NCI-H748 (cell line): ENCODE results near the gene NOSIP.
"Not testable (repeated sequence)": the region's sequence is repeated elsewhere in the genome, so short reads cannot be mapped to it uniquely, and the experiment has no call there.

Source experiments
- DNase-seq: peaks from one replicate; lab custom pipeline; 2025; ENCODE audit not compliant: unreplicated experiment; lab: John Stamatoyannopoulos, UW

NOSIP gene

GRCh38 chr19:49580264-49581006, at the start of gene NOSIP:
Gene NOSIP (minus strand): TSS chr19:49580556. CDS start chr19:49560691, 19,865 bp downstream.
- DNase-seq, result peak; percentile 98

GRCh38 chr19:49629659-49630058, 49.3 kb upstream of the NOSIP start:
- no peak for DNase-seq

- DNase-seq, result no peak
Measured at GRCh38 chr19:49626226-49626625, 45.9 kb upstream of the NOSIP start.

GRCh38 chr19:49624967-49625910, 44.9 kb upstream of the NOSIP start:
- DNase-seq, result no peak

GRCh38 chr19:49617860-49618259, 37.5 kb upstream of the NOSIP start:
- DNase-seq, result not testable (repeated sequence)

- no peak for DNase-seq
Measured at GRCh38 chr19:49616945-49617344, 36.6 kb upstream of the NOSIP start.

GRCh38 chr19:49616532-49616931, 36.2 kb upstream of the NOSIP start:
- DNase-seq, result no peak

- DNase-seq, result no peak
Measured at GRCh38 chr19:49615861-49616260, 35.5 kb upstream of the NOSIP start.

GRCh38 chr19:49614096-49614833, 33.9 kb upstream of the NOSIP start:
- no peak for DNase-seq

- no peak for DNase-seq
Measured at GRCh38 chr19:49613374-49613773, 33.0 kb upstream of the NOSIP start.

GRCh38 chr19:49609499-49610092, 29.2 kb upstream of the NOSIP start:
- DNase-seq, result no peak

GRCh38 chr19:49605605-49606004, 25.2 kb upstream of the NOSIP start:
- no peak for DNase-seq

GRCh38 chr19:49602806-49603205, 22.4 kb upstream of the NOSIP start:
- DNase-seq, result no peak

- no peak for DNase-seq
Measured at GRCh38 chr19:49601482-49602038, 21.2 kb upstream of the NOSIP start.

GRCh38 chr19:49599378-49600295, 19.3 kb upstream of the NOSIP start:
- DNase-seq, result no peak

GRCh38 chr19:49597703-49597974, 17.3 kb upstream of the NOSIP start:
- DNase-seq, result no peak

- DNase-seq, result no peak
Measured at GRCh38 chr19:49596954-49597702, 16.8 kb upstream of the NOSIP start.

- no peak for DNase-seq
Measured at GRCh38 chr19:49596407-49596806, 16.1 kb upstream of the NOSIP start.

- DNase-seq, result no peak
Measured at GRCh38 chr19:49595819-49596404, 15.6 kb upstream of the NOSIP start.
